Stimulated activated CD8-positive, alpha-beta memory T cell treated with anti-CD3 and anti-CD28 coated beads, Interleukin-4, amount 100 ng/mL, for 48 hours (primary cell): ENCODE results near the gene ZNF217.
"Not testable (repeated sequence)": the region's sequence is repeated elsewhere in the genome, so short reads cannot be mapped to it uniquely, and the experiment has no call there.

Experiments
- DNase-seq: peaks from one replicate; pipeline ENCODE4 v3.0.0-alpha.2; 2020

Gene ZNF217

GRCh38 chr20:53523615-53524014 is 70.0 kb downstream of the ZNF217 start:
- DNase-seq, result not testable (repeated sequence)

- DNase-seq, result no peak
These were observed 70.9 kb downstream of the ZNF217 start for GRCh38 chr20:53522696-53523095.

- no peak for DNase-seq
These were observed 71.6 kb downstream of the ZNF217 start for GRCh38 chr20:53522026-53522425.

GRCh38 chr20:53521421-53521820 is 72.2 kb downstream of the ZNF217 start:
- not testable (repeated sequence) for DNase-seq

- DNase-seq, result no peak
These were observed 76.5 kb downstream of the ZNF217 start for GRCh38 chr20:53517146-53517545.
